Measurements from ENCODE around the gene FBXW8.

GRCh38 chr12:117047810-117048584 is 137.2 kb downstream of the FBXW8 start:
- TF ChIP-seq CTCF (IDR thresholded peaks at IDR 0.05) (no peak), POLR2A (IDR thresholded peaks at IDR 0.05) (no peak)
